ENCODE measurements around the gene CENPM.

GRCh38 chr22:41975299-41976069 lies 28.5 kb upstream of the CENPM start:
- TF ChIP-seq POLR2A (IDR thresholded peaks at IDR 0.05) (no peak), EP300 (IDR thresholded peaks at IDR 0.05) (no peak)
- TF ChIP-seq, protein P1, sequence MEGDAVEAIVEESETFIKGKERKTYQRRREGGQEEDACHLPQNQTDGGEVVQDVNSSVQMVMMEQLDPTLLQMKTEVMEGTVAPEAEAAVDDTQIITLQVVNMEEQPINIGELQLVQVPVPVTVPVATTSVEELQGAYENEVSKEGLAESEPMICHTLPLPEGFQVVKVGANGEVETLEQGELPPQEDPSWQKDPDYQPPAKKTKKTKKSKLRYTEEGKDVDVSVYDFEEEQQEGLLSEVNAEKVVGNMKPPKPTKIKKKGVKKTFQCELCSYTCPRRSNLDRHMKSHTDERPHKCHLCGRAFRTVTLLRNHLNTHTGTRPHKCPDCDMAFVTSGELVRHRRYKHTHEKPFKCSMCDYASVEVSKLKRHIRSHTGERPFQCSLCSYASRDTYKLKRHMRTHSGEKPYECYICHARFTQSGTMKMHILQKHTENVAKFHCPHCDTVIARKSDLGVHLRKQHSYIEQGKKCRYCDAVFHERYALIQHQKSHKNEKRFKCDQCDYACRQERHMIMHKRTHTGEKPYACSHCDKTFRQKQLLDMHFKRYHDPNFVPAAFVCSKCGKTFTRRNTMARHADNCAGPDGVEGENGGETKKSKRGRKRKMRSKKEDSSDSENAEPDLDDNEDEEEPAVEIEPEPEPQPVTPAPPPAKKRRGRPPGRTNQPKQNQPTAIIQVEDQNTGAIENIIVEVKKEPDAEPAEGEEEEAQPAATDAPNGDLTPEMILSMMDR (IDR thresholded peaks at IDR 0.05) = no peak
